Liver (tissue), 9 donors: ENCODE measurements around the gene KRTAP12-1. TPM values are rescaled to one million over a fixed set of nuclear protein-coding genes. Genes with fewer than 3 reads are reported as not detected.
A peak's percentile ranks its signal among the peaks of the same experiment; 100 is the strongest.
"Not testable (repeated sequence)": the region's sequence is repeated elsewhere in the genome, so short reads cannot be mapped to it uniquely, and the experiment has no call there.

Experiments
- DNase-seq: peaks from one replicate; pipeline ENCODE4 v3.0.0-alpha.2; 2017; ENCODE audit warnings: low spot score
- H3K27ac ChIP-seq, 2 donors: one replicate each; pipeline ENCODE4 v1.7.0; 2013; ENCODE audit warnings: inconsistent platforms in 2 of 2, low read length in 2 of 2, control low read depth in 1 of 2, low read depth in 1 of 2, mild to moderate bottlenecking in 1 of 2
- H3K27me3 ChIP-seq, 4 donors: one replicate each; pipeline versions ENCODE4 v1.6.1 to v1.7.0; 2013; ENCODE audit warnings: low read length in 3 of 4, inconsistent platforms in 1 of 4, mild to moderate bottlenecking in 1 of 4, moderate library complexity in 1 of 4; ENCODE audit not compliant: control insufficient read depth in 4 of 4, insufficient read depth in 4 of 4
- H3K36me3 ChIP-seq, 4 donors: one replicate each; pipeline versions ENCODE4 v1.6.1 to v1.7.0; 2013; ENCODE audit warnings: low read length in 3 of 4, mild to moderate bottlenecking in 3 of 4, low read depth in 1 of 4, moderate library complexity in 1 of 4; ENCODE audit not compliant: control insufficient read depth in 4 of 4, insufficient read depth in 3 of 4
- H3K4me1 ChIP-seq, 4 donors: one replicate each; pipeline versions ENCODE4 v1.6.1 to v1.7.0; 2013; ENCODE audit warnings: low read length in 3 of 4, mild to moderate bottlenecking in 3 of 4, moderate library complexity in 1 of 4; ENCODE audit not compliant: control insufficient read depth in 4 of 4, insufficient read depth in 4 of 4
- H3K4me3 ChIP-seq, 3 donors: one replicate each; pipeline versions ENCODE4 v1.6.1 to v1.7.0; 2013; ENCODE audit warnings: low read length in 3 of 3, control low read depth in 1 of 3, low read depth in 1 of 3, mild to moderate bottlenecking in 1 of 3
- H3K9ac ChIP-seq, 2 donors: one replicate each; pipeline ENCODE4 v1.7.0; 2013; ENCODE audit warnings: low read length in 2 of 2, mild to moderate bottlenecking in 2 of 2, moderate library complexity in 2 of 2, control low read depth in 1 of 2, low read depth in 1 of 2
- H3K9me3 ChIP-seq, 4 donors: one replicate each; pipeline versions ENCODE4 v1.6.1 to v1.7.0; 2013; ENCODE audit warnings: low read length in 3 of 4; ENCODE audit not compliant: control insufficient read depth in 4 of 4
- EGR1 ChIP-seq, 2 donors: IDR thresholded peaks; 2 replicates each; pipeline ENCODE4 v1.6.1; 2016 to 2018; ENCODE audit warnings: antibody characterized with exemption in 2 of 2, low read depth in 2 of 2
- FOXA1 ChIP-seq: IDR thresholded peaks from 2 replicates; pipeline ENCODE4 v1.6.1; 2016; ENCODE audit warnings: antibody characterized with exemption
- HNF4A ChIP-seq, 2 donors: conservative IDR thresholded peaks; 2 replicates each; pipeline ENCODE4 v1.6.1; 2016; ENCODE audit warnings: antibody characterized with exemption in 2 of 2, mild to moderate bottlenecking in 2 of 2
- HNF4G ChIP-seq: IDR thresholded peaks from 2 replicates; pipeline ENCODE4 v1.6.1; 2016; ENCODE audit warnings: antibody characterized with exemption
- JUND ChIP-seq, 2 donors: IDR thresholded peaks; 2 replicates each; pipeline ENCODE4 v1.6.1; 2016; ENCODE audit warnings: antibody characterized with exemption in 2 of 2
- RAD21 ChIP-seq, 2 donors: IDR thresholded peaks; 2 replicates each; pipeline ENCODE4 v1.6.1; 2016; ENCODE audit warnings: antibody characterized with exemption in 2 of 2, mild to moderate bottlenecking in 2 of 2
- SP1 ChIP-seq: IDR thresholded peaks from 2 replicates; pipeline ENCODE4 v1.6.1; 2018; ENCODE audit warnings: antibody characterized with exemption, mild to moderate bottlenecking
- TAF1 ChIP-seq: conservative IDR thresholded peaks from 2 replicates; pipeline ENCODE4 v1.6.1; 2016; ENCODE audit warnings: antibody characterized with exemption, mild to moderate bottlenecking
- YY1 ChIP-seq: IDR thresholded peaks from 2 replicates; pipeline ENCODE4 v1.6.1; 2016; ENCODE audit warnings: antibody characterized with exemption, mild to moderate bottlenecking
- WGBS: extraction: QIAGEN DNeasy Blood & Tissue Kit; methylation state at CpG from one replicate; pipeline ENCODE4 v1.1.7; 2013; 5-methylcytosine and 5-hydroxymethylcytosine counted together
- polyA plus RNA-seq, 2 donors: library from polyadenylated mRNA; stranded (reverse) in 1 of 2; unstranded in 1 of 2; fragments of 200-250 nt in 1 of 2; fragments of >200 nt in 1 of 2; fragmentation: Nextera tagmentation in 1 of 2; extraction: Ambion mirVana in 1 of 2; gene quantifications; one replicate each; pipeline versions ENCODE4 v1.2.1 to v1.2.3, GENCODE V29; 2013 to 2015
- total RNA-seq, 2 donors: library from RNA; depleted of rRNA; stranded (reverse); fragments of >200 nt; gene quantifications; one replicate each; pipeline ENCODE4 v1.2.3, GENCODE V29; 2014
- TF ChIP-seq, protein P1 (sequence below): IDR thresholded peaks from 2 replicates; pipeline ENCODE4 v1.6.1; 2016; ENCODE audit warnings: antibody characterized with exemption
- TF ChIP-seq, protein P2 (sequence below): IDR thresholded peaks from 2 replicates; pipeline ENCODE4 v1.6.1; 2016; ENCODE audit warnings: antibody characterized with exemption, mild to moderate bottlenecking
- TF ChIP-seq, protein P3 (sequence below): fragments of 150-350 bp; IDR thresholded peaks from 2 replicates; pipeline ENCODE4 v1.5.1; 2017; ENCODE audit warnings: improper control_type of control experiment, low read depth, low read length; ENCODE audit not compliant: missing input control
- TF ChIP-seq, protein P4 (sequence below): IDR thresholded peaks from 2 replicates; pipeline ENCODE4 v1.6.1; 2016; ENCODE audit warnings: antibody characterized with exemption
- TF ChIP-seq, protein P5 (sequence below): IDR thresholded peaks from 2 replicates; pipeline ENCODE4 v1.6.1; 2016; ENCODE audit warnings: antibody characterized with exemption
- donor health status: healthy.
- donor health status: healthy.
- donor health status: healthy.
- donor health status: healthy.
- donor health status: healthy.

The KRTAP12-1 gene
- total and polyA plus RNA-seq, 4 donors, result not detected

DNA sequence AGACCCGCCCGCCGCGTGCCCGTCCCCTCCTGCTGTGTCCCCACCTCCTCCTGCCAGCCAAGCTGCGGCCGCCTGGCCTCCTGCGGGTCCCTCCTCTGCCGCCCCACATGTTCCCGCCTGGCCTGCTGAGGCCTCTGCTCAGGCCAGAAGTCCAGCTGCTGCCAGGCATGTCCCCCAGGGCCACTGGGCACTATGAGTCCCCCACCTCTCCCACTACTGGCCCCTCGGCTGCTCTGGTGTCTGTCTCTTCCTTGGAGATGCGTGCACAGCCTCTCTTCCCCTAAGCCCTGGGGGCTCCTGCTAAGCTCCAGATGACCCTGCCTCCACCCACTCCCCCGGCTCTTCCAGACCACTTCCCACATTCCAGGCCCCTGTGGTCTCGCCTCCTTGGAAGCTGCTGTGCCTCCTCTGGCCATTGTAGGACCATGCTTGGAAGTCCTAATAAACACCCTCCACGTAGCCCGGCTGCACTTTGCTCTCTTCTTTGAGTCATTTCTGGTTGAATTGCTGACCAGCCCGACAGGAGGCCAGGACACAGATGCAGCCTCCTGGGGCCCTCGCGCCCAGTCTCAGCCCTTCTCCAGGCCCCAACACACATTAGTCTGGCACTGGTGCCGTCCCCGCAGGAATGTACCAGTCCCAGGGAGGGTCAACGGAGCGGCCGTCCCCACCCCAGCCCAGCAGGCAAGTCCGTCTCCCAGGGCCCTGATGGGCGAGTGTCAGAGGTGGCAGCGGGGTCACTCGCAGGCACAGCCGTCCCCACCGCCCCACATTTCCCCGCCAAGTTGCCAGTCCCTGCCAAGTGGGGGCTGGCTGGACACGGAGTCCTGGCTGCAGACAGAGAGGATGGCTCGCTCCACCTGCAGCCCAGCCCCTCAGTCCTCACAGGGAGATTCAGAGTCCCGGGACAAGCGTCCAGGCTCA lies 16.1 kb upstream of the KRTAP12-1 start:
- peak; percentile 24 for DNase-seq
- Histone ChIP-seq H3K36me3 (no peaks in the 10 kb centered on the region), H3K4me1 (no peaks in the 10 kb centered on the region), H3K9ac (no peak overlapping the region), H3K27me3 (peaks cover 3 to 14% (median 6%) of the 10 kb centered on the region in 4 donors), H3K9me3 (peaks cover 0 to 6% (median 0%) of the 10 kb centered on the region in 4 donors), H3K27ac (no peak overlapping the region), H3K4me3 (no peak overlapping the region)
- TF ChIP-seq, protein P1, sequence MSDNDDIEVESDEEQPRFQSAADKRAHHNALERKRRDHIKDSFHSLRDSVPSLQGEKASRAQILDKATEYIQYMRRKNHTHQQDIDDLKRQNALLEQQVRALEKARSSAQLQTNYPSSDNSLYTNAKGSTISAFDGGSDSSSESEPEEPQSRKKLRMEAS, result no peak
- TF ChIP-seq YY1, result no peak
- no peak for TF ChIP-seq HNF4G
- TF ChIP-seq, protein P2, sequence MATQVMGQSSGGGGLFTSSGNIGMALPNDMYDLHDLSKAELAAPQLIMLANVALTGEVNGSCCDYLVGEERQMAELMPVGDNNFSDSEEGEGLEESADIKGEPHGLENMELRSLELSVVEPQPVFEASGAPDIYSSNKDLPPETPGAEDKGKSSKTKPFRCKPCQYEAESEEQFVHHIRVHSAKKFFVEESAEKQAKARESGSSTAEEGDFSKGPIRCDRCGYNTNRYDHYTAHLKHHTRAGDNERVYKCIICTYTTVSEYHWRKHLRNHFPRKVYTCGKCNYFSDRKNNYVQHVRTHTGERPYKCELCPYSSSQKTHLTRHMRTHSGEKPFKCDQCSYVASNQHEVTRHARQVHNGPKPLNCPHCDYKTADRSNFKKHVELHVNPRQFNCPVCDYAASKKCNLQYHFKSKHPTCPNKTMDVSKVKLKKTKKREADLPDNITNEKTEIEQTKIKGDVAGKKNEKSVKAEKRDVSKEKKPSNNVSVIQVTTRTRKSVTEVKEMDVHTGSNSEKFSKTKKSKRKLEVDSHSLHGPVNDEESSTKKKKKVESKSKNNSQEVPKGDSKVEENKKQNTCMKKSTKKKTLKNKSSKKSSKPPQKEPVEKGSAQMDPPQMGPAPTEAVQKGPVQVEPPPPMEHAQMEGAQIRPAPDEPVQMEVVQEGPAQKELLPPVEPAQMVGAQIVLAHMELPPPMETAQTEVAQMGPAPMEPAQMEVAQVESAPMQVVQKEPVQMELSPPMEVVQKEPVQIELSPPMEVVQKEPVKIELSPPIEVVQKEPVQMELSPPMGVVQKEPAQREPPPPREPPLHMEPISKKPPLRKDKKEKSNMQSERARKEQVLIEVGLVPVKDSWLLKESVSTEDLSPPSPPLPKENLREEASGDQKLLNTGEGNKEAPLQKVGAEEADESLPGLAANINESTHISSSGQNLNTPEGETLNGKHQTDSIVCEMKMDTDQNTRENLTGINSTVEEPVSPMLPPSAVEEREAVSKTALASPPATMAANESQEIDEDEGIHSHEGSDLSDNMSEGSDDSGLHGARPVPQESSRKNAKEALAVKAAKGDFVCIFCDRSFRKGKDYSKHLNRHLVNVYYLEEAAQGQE, result no peak
- no peak for TF ChIP-seq TAF1
- TF ChIP-seq, protein P3, sequence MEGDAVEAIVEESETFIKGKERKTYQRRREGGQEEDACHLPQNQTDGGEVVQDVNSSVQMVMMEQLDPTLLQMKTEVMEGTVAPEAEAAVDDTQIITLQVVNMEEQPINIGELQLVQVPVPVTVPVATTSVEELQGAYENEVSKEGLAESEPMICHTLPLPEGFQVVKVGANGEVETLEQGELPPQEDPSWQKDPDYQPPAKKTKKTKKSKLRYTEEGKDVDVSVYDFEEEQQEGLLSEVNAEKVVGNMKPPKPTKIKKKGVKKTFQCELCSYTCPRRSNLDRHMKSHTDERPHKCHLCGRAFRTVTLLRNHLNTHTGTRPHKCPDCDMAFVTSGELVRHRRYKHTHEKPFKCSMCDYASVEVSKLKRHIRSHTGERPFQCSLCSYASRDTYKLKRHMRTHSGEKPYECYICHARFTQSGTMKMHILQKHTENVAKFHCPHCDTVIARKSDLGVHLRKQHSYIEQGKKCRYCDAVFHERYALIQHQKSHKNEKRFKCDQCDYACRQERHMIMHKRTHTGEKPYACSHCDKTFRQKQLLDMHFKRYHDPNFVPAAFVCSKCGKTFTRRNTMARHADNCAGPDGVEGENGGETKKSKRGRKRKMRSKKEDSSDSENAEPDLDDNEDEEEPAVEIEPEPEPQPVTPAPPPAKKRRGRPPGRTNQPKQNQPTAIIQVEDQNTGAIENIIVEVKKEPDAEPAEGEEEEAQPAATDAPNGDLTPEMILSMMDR, result no peak
- TF ChIP-seq EGR1 (IDR thresholded peaks at IDR 0.05; ENCODE audit: low read depth in 2 of 2), result no peak
- TF ChIP-seq, protein P4, sequence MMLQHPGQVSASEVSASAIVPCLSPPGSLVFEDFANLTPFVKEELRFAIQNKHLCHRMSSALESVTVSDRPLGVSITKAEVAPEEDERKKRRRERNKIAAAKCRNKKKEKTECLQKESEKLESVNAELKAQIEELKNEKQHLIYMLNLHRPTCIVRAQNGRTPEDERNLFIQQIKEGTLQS, result no peak
- TF ChIP-seq FOXA1, result no peak
- no peak for TF ChIP-seq RAD21 (IDR thresholded peaks at IDR 0.05)
- TF ChIP-seq, protein P5, sequence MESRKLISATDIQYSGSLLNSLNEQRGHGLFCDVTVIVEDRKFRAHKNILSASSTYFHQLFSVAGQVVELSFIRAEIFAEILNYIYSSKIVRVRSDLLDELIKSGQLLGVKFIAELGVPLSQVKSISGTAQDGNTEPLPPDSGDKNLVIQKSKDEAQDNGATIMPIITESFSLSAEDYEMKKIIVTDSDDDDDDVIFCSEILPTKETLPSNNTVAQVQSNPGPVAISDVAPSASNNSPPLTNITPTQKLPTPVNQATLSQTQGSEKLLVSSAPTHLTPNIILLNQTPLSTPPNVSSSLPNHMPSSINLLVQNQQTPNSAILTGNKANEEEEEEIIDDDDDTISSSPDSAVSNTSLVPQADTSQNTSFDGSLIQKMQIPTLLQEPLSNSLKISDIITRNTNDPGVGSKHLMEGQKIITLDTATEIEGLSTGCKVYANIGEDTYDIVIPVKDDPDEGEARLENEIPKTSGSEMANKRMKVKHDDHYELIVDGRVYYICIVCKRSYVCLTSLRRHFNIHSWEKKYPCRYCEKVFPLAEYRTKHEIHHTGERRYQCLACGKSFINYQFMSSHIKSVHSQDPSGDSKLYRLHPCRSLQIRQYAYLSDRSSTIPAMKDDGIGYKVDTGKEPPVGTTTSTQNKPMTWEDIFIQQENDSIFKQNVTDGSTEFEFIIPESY, result no peak
- TF ChIP-seq SP1, result no peak
- TF ChIP-seq JUND (IDR thresholded peaks at IDR 0.05), result no peak
- no peak for TF ChIP-seq HNF4A (conservative IDR thresholded peaks at IDR 0.05)
- WGBS, result 31% methylated on average over 35 of the region's 35 CpGs

DNA sequence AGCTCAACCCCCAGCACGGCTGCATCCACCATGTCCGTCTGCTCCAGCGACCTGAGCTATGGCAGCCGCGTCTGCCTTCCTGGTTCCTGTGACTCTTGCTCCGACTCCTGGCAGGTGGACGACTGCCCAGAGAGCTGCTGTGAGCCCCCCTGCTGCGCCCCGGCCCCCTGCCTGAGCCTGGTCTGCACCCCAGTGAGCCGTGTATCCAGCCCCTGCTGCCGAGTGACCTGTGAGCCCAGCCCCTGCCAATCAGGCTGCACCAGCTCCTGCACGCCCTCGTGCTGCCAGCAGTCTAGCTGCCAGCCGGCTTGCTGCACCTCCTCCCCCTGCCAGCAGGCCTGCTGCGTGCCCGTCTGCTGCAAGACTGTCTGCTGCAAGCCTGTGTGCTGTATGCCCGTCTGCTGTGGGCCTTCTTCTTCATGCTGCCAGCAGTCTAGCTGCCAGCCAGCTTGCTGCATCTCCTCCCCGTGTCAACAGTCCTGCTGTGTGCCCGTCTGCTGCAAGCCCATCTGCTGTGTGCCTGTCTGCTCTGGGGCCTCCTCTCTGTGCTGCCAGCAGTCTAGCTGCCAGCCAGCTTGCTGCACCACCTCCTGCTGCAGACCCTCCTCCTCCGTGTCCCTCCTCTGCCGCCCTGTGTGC lies 15.3 kb upstream of the KRTAP12-1 start, which contains the start of gene KRTAP10-12:
Gene KRTAP10-12 (plus strand): TSS at position 1 of the 639 bp plus-strand sequence. CDS start 30 bp downstream, at position 31.
- DNase-seq, result peak; percentile 6
- H3K27me3 ChIP-seq, result peaks cover 1 to 14% (median 5%) of the 10 kb centered on the region in 4 donors
- H3K27ac ChIP-seq, H3K9ac ChIP-seq, H3K36me3 ChIP-seq, H3K4me3 ChIP-seq, H3K4me1 ChIP-seq: not testable (repeated sequence)
- peaks cover 0 to 14% (median 2%) of the 10 kb centered on the region in 4 donors for H3K9me3 ChIP-seq
- 45% methylated on average over 21 of the region's 21 CpGs for WGBS
